GM18502 (cell line): ENCODE data around the gene PITRM1.

Experiments used
- ATAC-seq: cut with Tn5 transposase; IDR thresholded peaks from one replicate; pipeline ENCODE4 v1.9.1; 2021; ENCODE audit warnings: mild to moderate bottlenecking; ENCODE audit not compliant: unreplicated experiment, poor library complexity

Gene PITRM1

GRCh38 chr10:3090388-3090787, 82.2 kb downstream of the PITRM1 start:
- ATAC-seq = no peak
